GM21619 (cell line): ENCODE measurements around the gene AQP1.

ENCODE experiments used
- ATAC-seq: cut with Tn5 transposase; IDR thresholded peaks from one replicate; pipeline ENCODE4 v1.9.1; 2021; ENCODE audit not compliant: unreplicated experiment

AQP1 gene

DNA sequence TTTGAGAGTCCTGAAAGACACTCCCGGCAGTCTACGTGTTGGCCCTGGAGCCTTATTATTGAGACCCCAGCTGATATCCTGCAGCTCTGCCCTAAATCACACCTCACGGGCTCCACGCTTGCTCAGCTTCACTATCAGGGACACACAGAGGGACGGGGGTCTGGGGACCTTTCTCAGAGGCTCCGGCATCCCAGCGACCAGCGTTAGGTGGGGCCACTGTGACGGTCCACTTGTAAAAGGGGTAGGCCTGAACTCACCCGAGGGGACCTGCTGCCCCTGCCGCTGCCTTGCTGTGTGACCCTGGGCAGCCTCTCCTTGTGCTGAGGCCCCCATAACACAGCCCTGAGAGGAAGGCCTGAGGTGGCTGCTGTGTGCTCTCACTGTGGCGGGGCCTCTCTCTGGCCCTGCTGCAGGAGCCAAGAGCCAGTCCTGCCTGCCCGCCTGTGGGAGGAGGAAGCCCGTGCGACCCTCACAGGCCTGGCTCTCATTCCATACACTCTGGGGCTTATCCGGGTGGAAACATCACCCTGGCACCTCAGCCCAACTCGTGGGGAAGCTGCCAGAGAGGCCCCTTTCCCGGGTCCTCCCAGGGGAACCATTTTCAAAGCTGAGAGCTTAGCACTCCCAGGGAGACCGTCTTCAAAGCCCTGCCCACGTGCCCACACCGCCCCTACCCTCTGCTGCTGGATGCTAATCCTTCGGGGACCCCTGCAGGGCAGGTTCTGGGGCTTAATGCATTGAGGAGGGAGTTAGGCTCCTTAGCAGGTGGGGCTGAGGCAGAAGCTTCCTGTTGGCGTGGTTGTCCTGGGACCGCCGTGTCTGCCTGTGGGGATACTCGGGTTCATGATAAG, 21.7 kb downstream of the AQP1 start:
- no peak for ATAC-seq

DNA sequence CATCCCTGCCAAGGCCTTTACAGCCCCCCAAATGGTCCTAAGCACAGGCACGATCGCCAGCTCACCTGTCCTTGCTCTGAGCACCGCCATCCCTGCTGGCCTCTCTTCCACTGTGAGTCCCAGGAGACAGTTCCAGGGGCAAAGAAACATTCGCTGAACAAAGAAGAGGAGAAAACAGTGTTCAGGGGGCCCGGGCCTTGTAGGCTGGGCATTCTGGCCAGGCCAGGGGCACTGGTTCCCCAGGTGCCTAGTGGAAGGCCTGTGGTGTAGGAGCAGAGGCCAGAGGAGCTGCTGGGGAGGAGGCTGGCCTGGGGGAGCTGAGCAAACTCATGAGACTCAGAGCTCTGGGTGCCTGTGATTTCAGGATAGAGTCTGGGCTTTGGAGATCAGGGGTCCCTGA, 22.6 kb downstream of the AQP1 start:
- ATAC-seq: no peak

DNA sequence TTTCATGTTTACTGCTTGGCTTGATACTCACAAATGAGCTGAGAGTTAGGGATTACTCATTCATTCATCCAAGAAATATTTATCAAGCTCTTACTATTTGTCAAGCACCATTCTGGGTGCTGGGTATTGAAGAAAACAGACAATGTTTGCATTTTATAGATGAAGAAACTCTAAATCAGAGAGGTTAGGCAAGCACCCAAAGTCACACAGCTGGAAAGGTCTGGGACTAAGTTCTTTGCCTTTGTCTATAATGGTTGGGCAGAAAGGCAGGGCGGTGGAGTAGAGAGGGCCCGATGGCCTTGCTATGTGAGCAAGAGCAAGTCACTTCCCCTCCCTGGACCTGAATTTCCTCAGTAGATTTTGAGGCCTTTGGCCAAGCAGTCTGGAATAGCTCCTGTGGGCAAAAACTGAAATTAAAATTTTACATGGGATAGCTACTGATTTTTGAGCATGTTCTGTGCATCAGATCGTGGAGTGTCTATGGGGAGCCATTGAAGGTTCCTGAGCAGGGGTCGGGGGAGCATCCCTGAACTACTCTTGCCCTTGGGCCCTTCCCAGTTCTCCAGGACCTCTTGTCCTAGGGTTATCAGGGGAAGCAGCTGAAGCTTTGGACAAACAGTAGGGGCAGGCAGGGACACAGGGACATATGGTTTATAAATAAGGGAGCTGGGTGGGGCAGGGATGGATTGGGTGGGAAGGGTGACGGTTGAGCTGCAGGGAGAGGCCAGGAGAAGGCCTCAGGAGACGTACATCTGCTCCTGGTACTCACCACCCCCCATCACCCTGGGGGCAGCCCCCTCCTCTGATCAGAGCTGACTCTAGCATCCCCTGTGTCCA, 23.3 kb downstream of the AQP1 start:
- no peak for ATAC-seq

DNA sequence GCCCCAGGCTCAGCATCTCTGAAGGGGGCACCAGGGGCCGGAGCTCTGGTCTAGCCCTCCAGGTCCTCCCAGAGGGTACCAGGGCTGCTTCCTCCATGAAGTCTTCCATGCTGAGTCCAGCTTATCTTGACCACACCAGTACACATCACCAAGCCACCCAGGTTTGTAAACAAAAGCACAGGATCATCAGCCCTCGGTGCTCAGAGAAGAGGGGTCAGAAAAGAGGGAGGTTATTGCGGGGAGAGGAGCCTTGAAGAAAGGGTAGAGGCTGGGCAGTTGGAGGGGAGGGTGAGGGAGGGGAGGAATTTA, 23.9 kb downstream of the AQP1 start:
- ATAC-seq: no peak

DNA sequence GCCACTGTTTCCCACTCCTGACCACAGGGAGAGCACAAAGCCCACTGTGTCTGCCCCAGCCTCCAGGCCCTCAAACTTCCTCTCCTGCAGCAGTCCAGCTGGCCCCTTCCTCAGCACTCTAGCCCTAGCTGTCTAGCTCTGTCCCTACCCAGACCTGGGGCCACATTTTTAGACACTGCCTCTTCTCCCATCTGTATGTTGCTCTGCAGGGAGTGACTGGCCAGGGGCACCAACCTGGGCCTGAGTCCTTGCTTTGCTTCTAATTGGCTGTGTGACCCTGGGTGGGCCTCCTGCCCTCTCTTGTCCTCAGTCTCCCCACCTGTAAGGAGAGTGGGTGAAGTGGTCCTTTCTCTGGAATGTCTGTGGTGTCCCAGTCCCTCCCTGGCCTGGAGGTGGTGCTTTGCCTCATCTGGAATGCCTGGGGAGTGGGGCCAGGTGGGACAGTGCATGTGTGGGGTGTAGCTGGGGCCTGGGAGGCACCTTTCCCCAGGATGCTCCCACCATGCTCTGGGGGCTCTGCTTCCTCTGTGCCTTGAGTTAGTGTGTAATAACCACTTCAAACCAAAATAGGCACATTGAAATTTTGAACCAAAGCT, 25.1 kb downstream of the AQP1 start:
- ATAC-seq: no peak

DNA sequence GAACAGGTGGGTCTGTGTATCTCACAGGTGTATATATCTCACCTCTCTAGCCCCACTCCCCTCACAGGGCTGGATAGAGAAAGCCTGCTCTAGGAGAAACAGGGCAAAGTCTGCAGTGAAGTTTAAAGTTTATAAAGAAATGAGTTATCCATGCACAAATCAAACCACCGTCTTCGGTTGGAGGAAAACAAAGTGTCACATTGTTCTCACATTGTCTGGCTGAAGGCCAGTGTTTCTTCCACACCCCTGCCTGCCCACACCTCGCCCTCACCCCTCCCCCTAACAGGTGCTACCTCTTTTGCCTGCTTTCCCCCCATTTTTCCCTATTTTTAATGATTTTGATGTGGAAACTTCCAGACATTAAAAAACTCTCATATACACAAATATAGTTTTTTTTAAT, 25.8 kb downstream of the AQP1 start:
- no peak for ATAC-seq

DNA sequence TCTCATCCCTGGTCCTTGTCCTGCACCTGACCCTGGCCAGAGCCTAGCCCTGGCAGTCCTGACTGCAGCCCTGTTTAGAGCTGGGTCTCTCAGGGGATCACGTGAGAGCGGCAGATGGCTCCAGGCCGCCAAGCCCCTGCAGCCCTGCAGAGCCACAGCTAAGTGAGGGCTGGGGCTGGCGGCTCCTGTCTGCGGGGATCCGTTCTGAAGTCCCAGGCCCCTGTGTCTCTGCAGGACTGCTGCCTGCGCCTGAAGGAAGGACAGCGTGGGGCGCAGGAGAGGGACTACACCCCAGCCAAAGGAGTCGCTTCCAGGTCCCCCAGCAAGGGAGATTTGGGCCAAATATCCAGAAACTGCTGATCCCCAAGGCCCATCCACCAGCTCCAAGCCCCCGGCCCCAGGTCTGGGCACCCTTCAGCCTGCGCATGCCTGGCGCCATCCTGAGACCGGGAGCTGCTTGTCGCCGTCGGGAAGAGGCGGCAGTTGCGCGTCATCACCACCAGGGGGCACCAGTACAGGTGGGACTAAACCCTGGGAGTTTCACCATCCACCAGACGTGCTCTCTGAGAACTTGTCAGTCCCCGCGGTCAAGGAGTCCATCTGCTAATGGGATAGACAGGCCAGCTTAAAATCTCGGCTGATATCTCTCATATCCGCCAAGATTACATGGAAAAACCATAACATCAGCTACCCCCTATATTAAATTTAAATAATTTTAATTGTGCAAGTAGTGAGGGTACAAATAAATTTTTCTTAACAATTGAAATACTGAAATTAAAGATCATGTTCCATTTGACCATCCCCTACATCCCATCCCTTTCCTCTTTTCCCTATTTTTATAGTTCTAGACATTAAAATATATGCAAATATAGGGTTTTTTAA, 27.0 kb downstream of the AQP1 start:
- ATAC-seq: peak; percentile 84

DNA sequence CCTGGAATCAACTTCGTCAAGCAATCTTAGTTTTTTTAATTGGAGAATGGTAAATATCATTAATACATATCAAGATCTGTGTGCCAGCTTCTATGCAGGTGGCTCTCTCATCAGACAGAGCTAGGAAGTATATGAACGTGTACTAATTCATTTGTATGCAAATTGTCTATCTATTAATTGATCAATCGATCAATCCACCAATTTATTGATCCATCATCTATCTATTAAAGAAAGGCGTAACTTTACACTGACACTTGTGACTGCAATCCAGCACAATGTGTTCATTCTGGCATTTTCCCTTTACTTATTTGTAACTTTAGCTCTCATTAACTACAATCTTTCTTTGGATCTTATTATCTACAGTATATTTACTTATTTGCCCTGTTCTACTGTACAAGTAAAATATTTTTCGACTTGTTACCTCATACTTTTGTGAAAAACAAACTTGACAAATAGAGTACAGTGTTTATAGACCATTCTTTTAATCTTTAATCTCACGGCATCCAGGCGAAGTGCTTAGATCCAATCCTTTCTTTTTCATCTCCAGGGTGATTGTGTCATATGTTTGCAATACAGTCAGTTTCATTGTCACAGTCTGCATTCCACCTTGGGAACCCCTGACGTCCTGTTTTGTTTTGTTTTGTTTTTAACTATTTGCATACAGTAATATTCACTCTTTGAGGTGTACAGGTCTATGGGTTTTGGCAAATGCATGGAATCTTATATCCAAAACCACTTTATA, 30.1 kb downstream of the AQP1 start:
- no peak for ATAC-seq

DNA sequence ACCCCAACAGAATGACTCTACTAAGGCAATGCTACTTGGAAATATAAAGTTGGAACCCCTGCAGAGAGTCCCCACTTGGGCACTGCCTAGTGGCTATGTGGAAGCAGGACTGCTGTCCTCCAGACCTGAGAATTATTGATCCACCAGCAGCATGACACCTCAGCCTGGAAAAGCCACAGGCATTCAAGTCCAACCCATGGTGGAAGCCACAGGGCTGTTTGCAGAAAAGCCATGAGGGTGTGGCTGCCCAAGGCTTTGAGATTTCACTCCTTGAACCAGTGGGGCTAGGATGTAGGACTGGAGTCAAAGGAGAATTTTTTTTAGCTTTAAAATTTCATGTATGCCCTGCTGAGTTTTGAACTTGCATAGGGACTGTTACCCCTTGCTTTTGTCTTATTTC, 38.5 kb downstream of the AQP1 start:
- ATAC-seq: no peak

DNA sequence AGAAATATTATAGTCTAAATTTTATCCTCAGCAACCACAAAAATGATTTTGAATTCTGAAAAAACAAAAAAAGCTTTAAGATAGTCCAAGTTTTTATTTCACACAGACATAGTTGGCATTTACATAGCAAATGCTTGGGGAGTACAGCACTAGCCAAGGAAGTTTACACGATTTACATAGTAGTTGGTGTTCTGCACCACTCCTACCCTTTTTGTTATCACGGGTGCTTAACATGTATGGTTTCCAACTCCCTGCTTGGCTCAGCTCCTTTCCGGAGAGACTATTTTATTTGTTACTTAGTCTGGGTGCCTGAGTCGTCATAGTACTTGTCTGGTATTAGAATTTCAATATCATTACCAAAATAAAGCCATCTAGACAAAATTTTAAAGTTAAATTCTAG, 43.3 kb downstream of the AQP1 start:
- no peak for ATAC-seq

DNA sequence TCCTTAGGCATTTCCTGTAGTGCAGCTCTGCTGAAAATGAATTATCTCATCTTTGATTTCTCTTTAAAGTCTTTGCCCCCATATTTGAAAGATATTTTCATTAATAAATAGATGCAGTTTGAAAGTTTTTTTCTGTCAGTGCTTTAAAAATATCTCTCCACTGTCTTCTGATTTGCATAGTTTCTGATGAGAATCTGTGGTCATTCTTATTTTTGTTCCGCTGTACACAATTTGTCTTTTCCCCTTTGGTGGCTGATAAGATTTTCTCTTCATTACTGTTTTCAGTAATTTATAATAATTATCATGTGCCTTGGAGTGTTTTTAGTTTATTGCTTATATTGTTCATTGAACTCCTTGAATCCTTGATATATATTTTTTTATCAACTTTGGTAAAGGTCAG, 45.1 kb downstream of the AQP1 start:
- ATAC-seq: no peak

DNA sequence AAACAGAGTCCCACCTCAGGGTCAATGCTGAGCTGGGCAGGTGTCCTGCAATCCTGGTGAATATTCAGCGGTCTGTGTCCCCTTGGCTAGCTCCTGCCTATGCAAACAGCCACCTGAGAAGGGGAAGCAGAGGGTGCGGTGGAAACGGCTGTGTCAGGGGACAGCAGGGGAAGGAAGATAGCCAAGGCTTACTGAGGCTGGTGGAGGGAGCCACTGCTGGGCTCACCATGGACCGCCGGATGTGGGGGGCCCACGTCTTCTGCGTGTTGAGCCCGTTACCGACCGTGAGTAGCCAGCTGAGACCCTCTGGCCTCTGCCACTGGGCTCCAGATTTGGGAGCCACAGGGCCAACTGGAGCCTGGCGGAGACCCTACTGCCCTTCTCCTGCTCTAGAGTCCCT, 52.2 kb downstream of the AQP1 start, which contains the start of gene GHRHR:
TSS of gene GHRHR (plus strand) at position 112 of the 400 bp plus-strand sequence. CDS start at position 228, 116 bp downstream.
- no peak for ATAC-seq

DNA sequence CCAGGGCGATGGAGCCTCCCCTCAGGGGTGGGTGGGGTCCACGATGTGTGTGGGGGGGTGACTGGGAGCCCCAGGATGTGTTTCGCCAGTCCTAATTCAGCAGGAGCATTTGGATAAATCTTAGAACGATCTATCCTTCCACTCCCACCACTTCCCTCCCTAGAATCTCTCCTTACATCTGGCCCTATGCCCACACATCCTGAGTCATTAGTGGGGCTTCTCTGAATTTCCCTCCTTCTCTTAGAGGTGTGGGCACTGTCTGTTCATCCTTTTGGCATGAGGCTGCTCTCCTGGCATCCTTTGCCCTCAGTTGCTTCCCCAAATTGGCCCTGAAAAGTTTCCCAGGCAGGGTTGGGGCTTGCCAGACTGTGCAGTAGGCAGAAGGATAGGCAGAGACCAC, 53.7 kb downstream of the AQP1 start:
- no peak for ATAC-seq

DNA sequence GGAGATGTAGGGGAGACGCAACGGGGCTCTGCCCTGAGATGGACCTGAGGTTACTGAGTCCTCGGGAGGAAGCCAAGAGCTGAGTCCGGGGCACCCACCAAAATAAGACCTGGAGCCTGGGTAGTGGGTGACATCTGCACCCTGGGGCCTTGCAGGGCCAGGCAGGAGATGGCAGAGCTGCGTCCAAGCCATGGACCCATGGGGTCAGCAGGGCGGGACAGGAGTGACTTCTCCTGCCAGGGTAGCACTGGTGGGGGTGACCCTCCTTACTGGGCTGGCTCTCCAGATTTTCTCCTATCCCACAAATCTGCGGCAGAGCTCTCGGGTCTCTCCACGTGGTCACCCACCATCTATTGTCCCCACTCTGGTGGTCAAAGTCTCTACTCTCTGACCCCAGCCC, 54.2 kb downstream of the AQP1 start:
- no peak for ATAC-seq

DNA sequence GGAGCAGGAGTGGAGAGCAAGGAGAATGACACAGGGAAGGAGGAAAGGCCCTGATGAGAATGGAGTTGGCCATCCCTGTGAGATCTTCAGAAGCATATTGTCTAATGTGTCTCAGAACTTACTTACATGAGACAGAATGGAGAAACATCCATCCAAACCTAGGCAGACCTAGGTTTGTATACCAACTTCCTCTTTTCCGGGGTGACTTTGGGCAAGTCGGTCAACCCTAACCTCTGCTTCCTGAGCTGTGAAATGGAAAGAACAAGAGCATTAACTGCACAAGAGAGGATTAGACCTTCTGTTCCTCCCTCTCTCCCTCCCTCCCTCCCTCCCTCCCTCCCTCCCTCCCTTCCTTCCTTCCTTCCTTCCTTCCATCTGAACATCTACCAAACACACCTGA, 56.6 kb downstream of the AQP1 start:
- ATAC-seq: no peak

DNA sequence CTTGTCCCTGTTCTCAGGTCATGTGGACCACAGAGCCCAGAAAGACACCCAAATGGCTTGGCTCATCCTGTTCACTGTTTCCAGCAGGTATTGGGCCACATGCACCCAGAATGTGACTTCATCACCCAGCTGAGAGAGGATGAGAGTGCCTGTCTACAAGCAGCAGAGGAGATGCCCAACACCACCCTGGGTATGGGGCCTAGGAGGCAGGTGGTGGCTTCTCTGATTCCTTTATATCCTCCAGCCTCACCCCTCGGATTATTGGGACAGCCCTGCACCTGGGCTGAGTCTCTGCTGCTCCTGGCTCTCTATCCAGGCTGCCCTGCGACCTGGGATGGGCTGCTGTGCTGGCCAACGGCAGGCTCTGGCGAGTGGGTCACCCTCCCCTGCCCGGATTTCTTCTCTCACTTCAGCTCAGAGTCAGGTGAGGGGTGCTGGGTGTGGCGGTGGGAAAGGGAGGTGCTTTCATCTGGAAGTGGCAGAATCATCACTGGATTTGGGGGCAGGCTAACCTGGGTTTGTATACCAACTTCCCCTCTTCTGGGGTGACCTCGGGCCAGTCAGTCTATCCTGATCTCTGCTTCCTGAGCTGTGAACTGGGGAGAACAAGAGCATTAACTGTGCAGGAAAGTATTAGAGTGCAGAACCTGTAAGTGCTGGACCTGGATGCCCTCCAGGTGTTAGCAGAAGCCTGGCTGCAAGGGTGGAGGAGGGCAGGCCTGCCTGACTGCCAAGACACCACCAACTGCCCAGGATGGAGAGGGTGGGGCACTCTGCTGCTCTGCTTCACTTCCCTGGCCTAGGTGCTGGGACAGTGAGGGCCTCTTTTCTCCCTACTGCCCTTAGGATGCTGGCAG, 57.3 kb downstream of the AQP1 start:
- no peak for ATAC-seq

DNA sequence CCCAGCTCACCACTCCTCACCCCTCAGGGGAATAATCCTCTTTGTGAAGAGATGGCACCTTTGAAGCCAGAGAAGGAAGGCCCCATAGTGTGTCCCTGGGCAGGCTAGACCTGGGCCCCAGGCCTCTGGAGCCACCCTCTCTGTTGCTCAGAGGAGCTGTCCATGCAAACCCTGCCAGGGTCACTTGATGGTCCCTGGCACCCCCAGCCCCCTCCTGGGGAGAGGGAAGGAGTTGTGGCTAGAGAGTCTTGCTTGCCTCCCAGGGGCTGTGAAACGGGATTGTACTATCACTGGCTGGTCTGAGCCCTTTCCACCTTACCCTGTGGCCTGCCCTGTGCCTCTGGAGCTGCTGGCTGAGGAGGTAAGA, 57.9 kb downstream of the AQP1 start:
- ATAC-seq: no peak

DNA sequence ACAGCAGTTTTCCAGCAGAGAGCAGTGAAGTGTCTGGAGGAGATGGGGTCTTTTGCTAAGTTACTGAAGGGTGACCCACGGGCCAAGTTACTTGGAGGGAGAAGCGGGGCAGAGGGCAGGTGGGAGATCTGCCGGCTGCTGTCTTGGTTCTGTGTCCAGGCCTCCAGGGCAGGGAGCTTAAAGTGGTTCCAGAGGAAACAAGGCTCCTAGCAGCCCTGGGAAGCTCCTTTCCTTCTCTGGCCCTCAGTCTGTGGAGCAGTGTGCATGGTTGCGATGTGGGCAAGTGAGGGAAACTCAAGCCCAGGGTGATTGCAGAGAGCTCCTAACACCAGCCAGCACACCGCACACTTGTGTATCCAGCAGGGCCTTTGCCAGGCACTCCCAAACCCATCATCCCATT, 58.4 kb downstream of the AQP1 start:
- no peak for ATAC-seq

DNA sequence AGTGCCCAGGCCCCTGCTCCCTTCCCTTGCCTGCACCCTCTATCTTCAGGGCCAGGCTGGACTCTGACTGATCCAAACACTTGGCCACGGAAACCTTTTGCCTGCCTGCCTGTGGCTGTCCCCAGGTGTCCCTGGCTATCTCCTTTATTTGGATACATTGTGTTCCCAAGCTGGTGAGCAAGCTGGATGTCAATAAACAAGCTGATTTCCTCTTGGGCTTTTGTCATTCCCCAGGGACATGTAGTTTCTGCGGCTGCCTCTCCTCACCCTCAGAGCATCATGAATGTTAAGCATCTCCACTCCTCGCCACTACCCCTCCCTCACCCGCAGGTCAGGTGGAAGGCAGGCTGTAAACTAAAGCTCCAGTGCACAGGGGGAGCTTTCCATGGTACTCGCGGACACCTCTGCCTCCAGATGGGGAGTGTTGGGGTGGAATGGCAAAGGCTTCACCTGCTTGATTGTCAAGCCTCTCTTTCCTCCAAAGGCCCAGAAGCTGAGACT, 59.0 kb downstream of the AQP1 start:
- no peak for ATAC-seq
